ENCODE measurements around the gene NFYA. TPM values are rescaled to one million over a fixed set of nuclear protein-coding genes. Genes with fewer than 3 reads are reported as not detected.

The NFYA gene
- total RNA-seq, 2 donors from 2014 or later: 8.6 to 10.4 TPM

DNA sequence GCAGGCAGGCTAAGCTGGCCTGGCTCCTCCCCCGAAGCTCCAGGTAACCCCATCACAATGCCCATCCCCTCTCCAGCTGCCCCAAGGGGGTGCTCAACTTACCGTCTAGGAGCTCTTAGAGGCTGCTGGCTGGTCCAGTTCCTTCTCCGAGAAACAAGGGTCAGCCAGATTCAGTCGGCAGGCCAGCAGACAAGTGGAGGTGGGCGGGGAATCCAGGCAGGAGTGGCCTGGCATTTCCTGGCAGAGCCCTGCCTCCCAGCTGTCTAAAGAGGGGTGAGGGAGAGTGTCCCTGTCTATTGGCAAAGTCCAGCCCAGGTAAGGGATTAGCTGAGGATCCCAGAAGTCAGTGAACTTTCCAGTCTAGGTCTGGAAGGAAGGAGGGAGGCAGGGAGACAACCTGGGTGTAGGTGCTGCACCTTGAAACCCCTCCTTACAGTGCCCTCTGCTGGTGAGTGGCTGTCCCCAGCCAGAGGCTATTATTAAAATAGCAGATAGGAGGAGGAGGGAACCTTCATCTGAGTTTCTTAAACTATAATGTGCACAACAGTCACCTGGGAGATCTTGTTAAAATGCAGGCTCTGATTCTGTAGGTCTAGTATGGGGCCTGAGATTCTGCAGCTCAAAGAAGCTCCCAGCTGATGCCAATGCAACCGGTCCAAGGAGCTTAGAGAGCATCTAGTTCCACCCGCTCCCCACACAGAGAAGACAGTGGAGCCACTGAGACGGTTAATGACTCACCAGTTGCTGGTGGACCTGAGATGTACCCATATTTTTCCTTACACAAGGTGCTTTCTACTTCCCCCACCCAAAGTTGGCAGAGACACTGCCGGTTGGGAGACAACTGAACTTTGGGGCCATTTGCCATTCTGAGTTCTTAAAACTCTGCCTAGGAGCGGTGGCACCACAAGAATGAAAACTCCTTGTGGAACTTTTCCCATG, 33.4 kb upstream of the NFYA start, which contains the start of gene UNC5CL:
Gene UNC5CL (minus strand): TSS at position 162 of the 939 bp plus-strand sequence. CDS start 4,147 bp downstream, outside the sequence.
- peak; percentile 82 to 83 (median 82) for DNase-seq
- peak within 1 kb of the TSS in 1 of 2 donors; percentile 4 for H3K4me3 ChIP-seq
- no peaks in the 10 kb centered on the region for H3K27me3 ChIP-seq
- TF ChIP-seq POLR2A (IDR thresholded peaks at IDR 0.05): peak in 2 of 3 donors; percentile 33 to 50
- TF ChIP-seq, protein P1, sequence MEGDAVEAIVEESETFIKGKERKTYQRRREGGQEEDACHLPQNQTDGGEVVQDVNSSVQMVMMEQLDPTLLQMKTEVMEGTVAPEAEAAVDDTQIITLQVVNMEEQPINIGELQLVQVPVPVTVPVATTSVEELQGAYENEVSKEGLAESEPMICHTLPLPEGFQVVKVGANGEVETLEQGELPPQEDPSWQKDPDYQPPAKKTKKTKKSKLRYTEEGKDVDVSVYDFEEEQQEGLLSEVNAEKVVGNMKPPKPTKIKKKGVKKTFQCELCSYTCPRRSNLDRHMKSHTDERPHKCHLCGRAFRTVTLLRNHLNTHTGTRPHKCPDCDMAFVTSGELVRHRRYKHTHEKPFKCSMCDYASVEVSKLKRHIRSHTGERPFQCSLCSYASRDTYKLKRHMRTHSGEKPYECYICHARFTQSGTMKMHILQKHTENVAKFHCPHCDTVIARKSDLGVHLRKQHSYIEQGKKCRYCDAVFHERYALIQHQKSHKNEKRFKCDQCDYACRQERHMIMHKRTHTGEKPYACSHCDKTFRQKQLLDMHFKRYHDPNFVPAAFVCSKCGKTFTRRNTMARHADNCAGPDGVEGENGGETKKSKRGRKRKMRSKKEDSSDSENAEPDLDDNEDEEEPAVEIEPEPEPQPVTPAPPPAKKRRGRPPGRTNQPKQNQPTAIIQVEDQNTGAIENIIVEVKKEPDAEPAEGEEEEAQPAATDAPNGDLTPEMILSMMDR (IDR thresholded peaks at IDR 0.05): peak; percentile 70 to 94 (median 90)
- H3K36me3 ChIP-seq (replicated peaks in 1 of 2; ENCODE audit: insufficient read depth in 1 of 2, low read depth in 2 of 2): no peaks in the 10 kb centered on the region
- intact Hi-C loops (cut with DNase I): no loop called here
- WGBS, 2 donors: 46 to 58% methylated on average over 7 to 10 of the region's 10 CpGs
- H3K9me3 ChIP-seq: no peaks in the 10 kb centered on the region
- peak; percentile 75 for ATAC-seq
- H3K4me1 ChIP-seq: peaks cover 76% of the 10 kb centered on the region
- H3K27ac ChIP-seq: peak within 1 kb of the TSS; percentile 81 to 90 (median 86)

DNA sequence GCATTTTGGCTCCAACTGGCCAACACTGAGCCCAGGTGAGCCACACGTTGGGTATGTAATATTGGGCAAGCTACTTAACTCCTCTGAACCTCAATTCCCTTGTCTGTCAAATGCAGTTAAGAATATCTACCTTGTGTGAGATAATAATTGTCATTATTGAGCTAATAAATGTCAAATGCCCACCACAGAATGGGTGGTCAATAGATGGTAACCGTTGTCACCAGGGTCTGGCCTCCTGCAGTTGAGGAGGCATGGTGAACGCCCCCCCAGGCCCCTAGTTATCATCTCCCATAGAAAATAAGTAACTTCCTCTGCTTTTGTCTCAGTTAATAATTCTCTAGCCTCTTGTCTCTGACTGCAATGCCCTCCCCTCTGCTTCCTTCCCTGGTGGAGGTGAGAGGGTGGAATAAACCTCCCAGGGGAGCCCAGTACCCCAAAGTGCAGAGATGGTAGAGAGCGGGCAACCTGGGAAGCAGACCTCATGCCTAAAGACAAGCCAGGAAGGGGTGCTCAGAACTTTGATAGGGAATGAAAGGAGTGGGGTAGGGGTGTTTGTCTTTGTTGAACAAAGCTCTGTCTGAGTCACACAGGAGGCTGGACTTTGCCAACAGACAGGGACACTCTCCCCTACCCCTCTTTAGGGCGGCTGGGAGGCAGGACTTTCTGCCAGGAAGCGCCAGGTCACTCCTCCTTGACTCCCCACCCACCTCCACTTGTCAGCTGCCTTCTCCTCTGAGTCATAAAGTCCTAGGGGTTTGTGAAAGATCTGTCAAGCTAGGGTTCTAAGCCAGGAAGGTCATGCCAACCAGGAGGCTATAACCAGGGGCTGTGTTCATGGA, 32.5 kb upstream of the NFYA start:
- no peak overlapping the region for H3K4me3 ChIP-seq
- TF ChIP-seq, protein P1 (IDR thresholded peaks at IDR 0.05): no peak
- no peak for TF ChIP-seq POLR2A (IDR thresholded peaks at IDR 0.05)
- H3K27me3 ChIP-seq: no peaks in the 10 kb centered on the region
- peak; percentile 78 to 93 (median 84) for DNase-seq
- peak; percentile 83 for ATAC-seq
- H3K9me3 ChIP-seq: no peaks in the 10 kb centered on the region
- 18 to 19% methylated on average over 6 of the region's 6 CpGs for WGBS, 2 donors
- H3K27ac ChIP-seq: peak overlapping the region; percentile 81 to 90 (median 86)
- no peaks in the 10 kb centered on the region for H3K36me3 ChIP-seq (replicated peaks in 1 of 2; ENCODE audit: insufficient read depth in 1 of 2, low read depth in 2 of 2)
- H3K4me1 ChIP-seq: peaks cover 79% of the 10 kb centered on the region
- intact Hi-C loops (cut with DNase I): no loop called here

- H3K27me3 ChIP-seq: no peaks in the 10 kb centered on the region
- peak overlapping the region; percentile 81 to 90 (median 86) for H3K27ac ChIP-seq
- no peaks in the 10 kb centered on the region for H3K36me3 ChIP-seq (replicated peaks in 1 of 2; ENCODE audit: insufficient read depth in 1 of 2, low read depth in 2 of 2)
- WGBS, 2 donors: 65 to 83% methylated on average over 1 of the region's 1 CpG
- no peak overlapping the region for H3K4me3 ChIP-seq
- peaks cover 79% of the 10 kb centered on the region for H3K4me1 ChIP-seq
- no peaks in the 10 kb centered on the region for H3K9me3 ChIP-seq
- no peak for TF ChIP-seq POLR2A (IDR thresholded peaks at IDR 0.05)
- TF ChIP-seq, protein P1 (IDR thresholded peaks at IDR 0.05): no peak
- no peak for DNase-seq
- no peak for ATAC-seq
- intact Hi-C loops (cut with DNase I): no loop called here
Measured at GRCh38 chr6:41040940-41041536, 31.7 kb upstream of the NFYA start.

DNA sequence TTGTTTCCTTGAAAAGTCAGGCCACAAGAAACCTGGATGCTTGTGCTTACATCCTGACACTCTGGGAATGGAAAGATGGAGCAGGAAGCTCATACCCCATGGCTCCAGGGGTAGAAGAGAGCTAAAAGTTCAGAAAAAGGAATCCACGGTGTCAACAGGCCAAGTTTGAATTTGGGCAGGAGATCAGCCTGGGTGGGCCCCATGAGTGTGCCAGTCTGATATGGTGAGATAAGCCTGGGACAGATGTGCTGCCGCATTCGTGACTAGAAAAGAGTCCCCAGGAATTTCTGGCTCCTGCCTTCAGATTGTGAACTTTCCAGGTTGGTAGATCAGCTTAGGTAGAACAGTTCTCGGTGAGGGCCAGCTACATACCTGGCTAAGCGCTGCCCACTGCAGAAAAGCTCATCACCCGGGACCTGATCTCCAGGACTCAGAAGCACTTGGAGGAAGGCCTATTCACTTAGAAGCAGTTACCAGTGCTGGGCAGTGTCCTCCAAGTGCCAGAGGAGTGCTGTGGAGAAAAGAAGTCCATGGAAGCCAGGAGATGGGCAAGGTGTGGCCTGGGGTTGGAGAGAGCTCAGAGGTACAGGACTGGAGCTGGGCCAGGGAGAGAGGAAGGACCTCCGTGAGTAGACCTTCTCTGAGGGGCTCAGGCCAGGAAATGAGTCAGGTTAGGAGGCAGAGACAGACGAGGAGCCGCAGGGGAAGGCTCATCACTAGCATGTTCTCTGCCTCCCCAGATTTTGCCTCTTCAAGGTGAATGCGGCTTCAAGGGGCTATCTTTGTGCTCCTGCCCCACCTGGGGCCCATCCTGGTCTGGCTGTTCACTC, 30.3 kb upstream of the NFYA start, which contains the start of gene TSPO2:
Gene TSPO2 (plus strand): TSS at position 242 of the 830 bp plus-strand sequence. CDS start 519 bp downstream, at position 761.
- Histone ChIP-seq H3K4me3 (no peak within 1 kb of the TSS), H3K36me3 (replicated peaks in 1 of 2; ENCODE audit: insufficient read depth in 1 of 2, low read depth in 2 of 2) (no peaks in the 10 kb centered on the region), H3K9me3 (no peaks in the 10 kb centered on the region), H3K27ac (peak within 1 kb of the TSS; percentile 81 to 90 (median 86)), H3K27me3 (no peaks in the 10 kb centered on the region), H3K4me1 (peaks cover 76% of the 10 kb centered on the region)
- no peak for ATAC-seq
- WGBS, 2 donors: 72 to 82% methylated on average over 7 to 10 of the region's 10 CpGs
- no peak for TF ChIP-seq POLR2A (IDR thresholded peaks at IDR 0.05)
- DNase-seq: no peak
- intact Hi-C loops (cut with DNase I): no loop called here
